CD4-positive, alpha-beta T cell treated with Interleukin-1 beta for 1 hour (primary cell): ENCODE results near the gene TP53BP1.

Experiments
- DNase-seq, 2 donors: peaks; one replicate each; pipeline ENCODE4 v3.0.0-alpha.2; 2020 to 2022

Gene TP53BP1

GRCh38 chr15:43483297-43484128, 9.4 kb downstream of the TP53BP1 start:
- peak in 1 of 2 donors; percentile 32 for DNase-seq

- DNase-seq, result no peak
Measured at GRCh38 chr15:43473885-43474284, 19.1 kb downstream of the TP53BP1 start.

- no peak for DNase-seq
Measured at GRCh38 chr15:43471975-43472374, 21.0 kb downstream of the TP53BP1 start.

- DNase-seq, result no peak
Measured at GRCh38 chr15:43469867-43470266, 23.1 kb downstream of the TP53BP1 start.

- no peak for DNase-seq
Measured at GRCh38 chr15:43465100-43465499, 27.9 kb downstream of the TP53BP1 start.

- no peak for DNase-seq
Measured at GRCh38 chr15:43463998-43464397, 29.0 kb downstream of the TP53BP1 start.

- no peak for DNase-seq
Measured at GRCh38 chr15:43463507-43463906, 29.4 kb downstream of the TP53BP1 start.

- no peak for DNase-seq
Measured at GRCh38 chr15:43449981-43450380, 43.0 kb downstream of the TP53BP1 start.

GRCh38 chr15:43446344-43446743, 46.6 kb downstream of the TP53BP1 start:
- no peak for DNase-seq

GRCh38 chr15:43441316-43441715, 51.6 kb downstream of the TP53BP1 start:
- no peak for DNase-seq

- DNase-seq, result peak; percentile 32 to 40
Measured at GRCh38 chr15:43440721-43441281, 52.2 kb downstream of the TP53BP1 start.

GRCh38 chr15:43439268-43439667, 53.7 kb downstream of the TP53BP1 start:
- no peak for DNase-seq

- DNase-seq, result no peak
Measured at GRCh38 chr15:43436395-43436794, 56.6 kb downstream of the TP53BP1 start.

- no peak for DNase-seq
Measured at GRCh38 chr15:43434446-43434845, 58.5 kb downstream of the TP53BP1 start.

GRCh38 chr15:43433661-43434303, 59.2 kb downstream of the TP53BP1 start:
- DNase-seq, result no peak

GRCh38 chr15:43433165-43433564, 59.8 kb downstream of the TP53BP1 start:
- no peak for DNase-seq

GRCh38 chr15:43429687-43430086, 63.3 kb downstream of the TP53BP1 start:
- no peak for DNase-seq

GRCh38 chr15:43423793-43424192, 69.2 kb downstream of the TP53BP1 start:
- no peak for DNase-seq

- no peak for DNase-seq
Measured at GRCh38 chr15:43420876-43421275, 72.1 kb downstream of the TP53BP1 start.

GRCh38 chr15:43420435-43420834, 72.5 kb downstream of the TP53BP1 start:
- DNase-seq, result no peak

- DNase-seq, result no peak
Measured at GRCh38 chr15:43414196-43414595, 78.8 kb downstream of the TP53BP1 start.

GRCh38 chr15:43412096-43412495, 80.9 kb downstream of the TP53BP1 start:
- DNase-seq, result no peak

- no peak for DNase-seq
Measured at GRCh38 chr15:43410572-43411214, 82.3 kb downstream of the TP53BP1 start.

- no peak for DNase-seq
Measured at GRCh38 chr15:43408789-43409188, 84.2 kb downstream of the TP53BP1 start.
